ENCODE measurements around the gene PPFIBP1.

PPFIBP1 gene

GRCh38 chr12:27667540-27667939 lies 143.5 kb downstream of the PPFIBP1 start:
- DNase-seq (ENCODE audit: low read depth): no peak

- DNase-seq (ENCODE audit: low read depth): no peak
These were observed 148.0 kb downstream of the PPFIBP1 start for GRCh38 chr12:27672051-27672450.

GRCh38 chr12:27672643-27673042 lies 148.6 kb downstream of the PPFIBP1 start:
- no peak for DNase-seq (ENCODE audit: low read depth)

GRCh38 chr12:27673101-27673718 lies 149.2 kb downstream of the PPFIBP1 start:
- DNase-seq (ENCODE audit: low read depth): no peak

- DNase-seq (ENCODE audit: low read depth): no peak
These were observed 151.0 kb downstream of the PPFIBP1 start for GRCh38 chr12:27674989-27675388.

GRCh38 chr12:27680619-27681018 lies 156.6 kb downstream of the PPFIBP1 start:
- no peak for DNase-seq (ENCODE audit: low read depth)

GRCh38 chr12:27682534-27682933 lies 158.5 kb downstream of the PPFIBP1 start:
- no peak for DNase-seq (ENCODE audit: low read depth)

- no peak for DNase-seq (ENCODE audit: low read depth)
These were observed 161.3 kb downstream of the PPFIBP1 start for GRCh38 chr12:27685274-27685673.

GRCh38 chr12:27686147-27686546 lies 162.1 kb downstream of the PPFIBP1 start:
- DNase-seq (ENCODE audit: low read depth): no peak

GRCh38 chr12:27688671-27689070 lies 164.7 kb downstream of the PPFIBP1 start:
- DNase-seq (ENCODE audit: low read depth): no peak

- no peak for DNase-seq (ENCODE audit: low read depth)
These were observed 165.7 kb downstream of the PPFIBP1 start for GRCh38 chr12:27689558-27690180.

- DNase-seq (ENCODE audit: low read depth): no peak
These were observed 169.4 kb downstream of the PPFIBP1 start for GRCh38 chr12:27693403-27693802.

GRCh38 chr12:27695556-27696292 lies 171.7 kb downstream of the PPFIBP1 start:
- no peak for DNase-seq (ENCODE audit: low read depth)

GRCh38 chr12:27696293-27696652 lies 172.3 kb downstream of the PPFIBP1 start, which contains the start of gene REP15:
Gene REP15 (plus strand): TSS chr12:27696447. CDS start chr12:27696563, 116 bp downstream.
- DNase-seq (ENCODE audit: low read depth): no peak

GRCh38 chr12:27696864-27697564 lies 173.0 kb downstream of the PPFIBP1 start:
- no peak for DNase-seq (ENCODE audit: low read depth)

- peak; percentile 51 for DNase-seq (ENCODE audit: low read depth)
These were observed 179.9 kb downstream of the PPFIBP1 start for GRCh38 chr12:27703720-27704452.

GRCh38 chr12:27705263-27705662 lies 181.3 kb downstream of the PPFIBP1 start:
- DNase-seq (ENCODE audit: low read depth): no peak

- no peak for DNase-seq (ENCODE audit: low read depth)
These were observed 183.2 kb downstream of the PPFIBP1 start for GRCh38 chr12:27707216-27707615.

GRCh38 chr12:27709212-27709931 lies 185.4 kb downstream of the PPFIBP1 start:
- no peak for DNase-seq (ENCODE audit: low read depth)

- no peak for DNase-seq (ENCODE audit: low read depth)
These were observed 186.1 kb downstream of the PPFIBP1 start for GRCh38 chr12:27709932-27710591.
